GM21423 (cell line): ENCODE measurements around the gene MSI2.

Source experiments
- ATAC-seq: cut with Tn5 transposase; IDR thresholded peaks from one replicate; pipeline ENCODE4 v1.9.1; 2021; ENCODE audit warnings: mild to moderate bottlenecking, moderate library complexity; ENCODE audit not compliant: unreplicated experiment

The MSI2 gene

DNA sequence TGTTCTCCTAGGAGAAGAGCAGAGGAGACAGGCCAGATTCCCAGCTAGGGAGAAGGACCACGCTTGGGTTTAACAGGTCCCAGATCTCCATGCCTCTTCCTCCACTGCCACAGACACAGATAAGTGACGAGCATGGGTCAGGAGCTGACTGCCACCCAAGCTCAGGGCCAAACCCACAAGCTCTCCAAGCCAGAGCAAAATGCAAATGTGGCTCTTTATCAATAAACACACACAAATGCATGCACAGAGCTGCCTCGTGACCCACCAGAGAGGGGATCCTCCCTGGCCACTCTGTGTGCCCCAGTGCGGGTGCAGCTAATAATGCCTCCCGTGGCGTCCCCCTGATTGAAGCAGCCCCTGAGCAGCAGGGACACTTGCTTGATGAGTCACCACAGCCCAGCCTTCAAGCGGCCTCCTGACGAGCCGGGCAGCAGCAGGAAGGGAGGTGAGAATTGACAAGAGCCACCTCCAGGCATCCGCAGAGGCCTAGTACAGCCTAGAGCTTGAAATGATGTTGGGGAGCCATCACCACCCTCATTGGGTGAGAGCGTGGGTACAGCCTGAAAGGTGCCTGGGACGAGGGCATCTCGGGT is 344.9 kb downstream of the MSI2 start:
- no peak for ATAC-seq

DNA sequence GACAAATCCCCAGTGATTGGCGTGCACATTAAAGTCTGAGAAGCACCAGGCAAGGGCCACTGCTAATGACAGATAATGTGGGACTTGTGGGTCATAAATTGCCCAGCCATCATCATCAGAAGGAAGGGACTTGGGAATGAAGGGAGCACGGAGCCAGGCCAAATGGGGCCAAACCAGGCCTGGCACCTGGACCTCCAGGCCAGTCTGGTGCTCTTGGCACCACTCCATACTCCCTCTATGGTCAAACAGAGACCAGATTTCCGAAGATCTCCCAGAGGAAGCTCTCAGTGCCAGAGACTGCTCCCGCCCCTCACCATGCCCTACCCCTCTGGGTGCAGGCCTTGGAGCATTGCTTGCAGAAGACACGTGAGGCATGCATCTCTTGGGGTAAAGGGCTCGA is 346.6 kb downstream of the MSI2 start:
- ATAC-seq, result no peak

DNA sequence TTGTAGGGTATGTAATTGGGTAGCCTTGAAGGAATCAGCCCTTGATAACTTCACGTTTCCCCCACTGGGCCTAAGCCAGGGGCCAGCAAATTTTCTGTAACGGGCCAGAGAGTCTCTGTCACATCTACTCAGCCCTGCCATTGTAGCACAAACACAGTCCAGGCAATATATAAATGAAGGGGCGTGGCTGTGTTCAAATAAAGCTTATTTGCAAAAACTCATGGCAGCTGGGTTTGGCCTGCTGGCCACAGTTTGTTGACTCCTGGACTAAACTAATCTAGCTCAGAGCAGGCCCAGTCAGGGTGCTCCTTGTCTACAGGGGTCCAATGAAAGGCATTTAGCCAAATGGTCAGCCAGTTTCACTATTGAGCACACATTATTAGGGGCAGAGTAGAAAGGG is 347.2 kb downstream of the MSI2 start:
- ATAC-seq, result no peak

GRCh38 chr17:57603978-57604377 is 347.7 kb downstream of the MSI2 start:
- ATAC-seq, result peak; percentile 48

- peak; percentile 64 for ATAC-seq
Observed at GRCh38 chr17:57604771-57605674, 348.7 kb downstream of the MSI2 start.

- ATAC-seq, result no peak
Observed at GRCh38 chr17:57605675-57606105, 349.4 kb downstream of the MSI2 start.

DNA sequence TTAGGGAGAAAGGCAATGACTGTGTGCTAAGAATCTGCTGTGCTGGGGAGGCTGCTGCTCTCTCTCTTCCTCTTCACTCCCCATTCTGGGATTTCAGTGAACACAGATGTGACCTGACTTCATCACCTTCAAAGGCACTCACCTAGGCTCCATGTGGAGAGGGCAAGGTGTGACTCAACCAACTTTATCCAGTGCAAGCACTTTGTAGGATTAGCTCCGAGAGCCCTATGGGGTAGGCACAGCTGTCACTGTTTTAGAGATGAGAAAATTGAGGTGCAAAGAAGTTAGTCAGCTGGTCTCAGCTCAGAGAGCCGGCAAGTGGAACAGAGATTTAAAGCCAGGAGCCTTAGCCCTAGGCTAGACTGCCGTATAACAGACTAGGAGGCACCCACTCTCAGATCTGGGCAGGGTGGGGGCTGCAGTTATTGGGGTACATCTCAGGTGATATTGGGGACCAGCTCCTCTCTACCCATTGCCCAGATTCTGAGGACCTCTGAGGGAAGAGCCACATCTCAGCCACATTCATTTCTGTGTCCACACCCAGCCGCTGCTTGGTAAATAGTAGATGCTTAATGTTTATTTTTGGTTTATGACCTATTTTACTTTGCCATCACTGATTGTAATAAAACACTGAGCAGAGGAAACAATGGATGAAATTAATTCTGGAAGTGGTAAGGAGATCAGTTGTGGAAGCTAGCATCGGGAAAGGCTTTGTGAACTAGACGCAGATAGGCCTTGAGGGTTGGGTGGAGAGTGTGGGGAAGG is 350.0 kb downstream of the MSI2 start:
- no peak for ATAC-seq

GRCh38 chr17:57607553-57608120 is 351.3 kb downstream of the MSI2 start:
- no peak for ATAC-seq

GRCh38 chr17:57608369-57609124 is 352.2 kb downstream of the MSI2 start:
- ATAC-seq, result no peak

DNA sequence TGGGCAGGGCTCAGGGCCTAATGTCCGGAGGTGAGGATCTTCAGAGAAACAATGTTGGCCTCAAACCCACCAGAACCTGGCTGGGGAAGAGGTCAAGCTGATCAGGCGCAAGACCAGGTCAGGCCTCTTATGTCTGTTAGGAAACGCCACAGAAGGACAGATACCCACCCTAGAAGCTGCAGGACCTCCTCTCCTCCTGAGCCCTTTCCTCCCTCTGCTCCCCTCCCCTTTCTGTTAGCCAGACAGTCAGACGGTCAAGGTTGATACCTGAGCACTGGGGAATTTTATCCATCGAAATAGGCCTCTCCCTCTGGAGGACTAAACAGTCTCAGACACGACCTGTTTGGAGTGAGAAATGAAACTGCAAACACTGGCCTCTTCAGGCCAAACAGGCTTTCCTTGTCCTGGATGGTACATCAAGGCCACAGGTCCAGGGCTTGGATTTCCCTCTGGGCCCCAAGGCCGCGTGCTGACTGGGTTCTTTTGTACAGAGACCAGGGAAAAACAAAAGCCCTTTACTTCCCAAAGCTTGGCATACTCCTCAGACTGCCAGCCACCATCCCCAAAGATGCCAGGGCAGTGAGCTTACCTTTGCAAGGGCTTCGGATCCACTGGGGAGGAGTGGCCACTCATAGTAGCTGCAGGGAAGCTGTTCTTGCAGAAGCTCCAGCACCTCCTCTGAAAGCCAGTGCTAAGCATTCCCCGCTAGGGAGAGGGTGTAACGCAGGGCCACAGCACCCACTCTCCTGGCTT is 353.0 kb downstream of the MSI2 start:
- ATAC-seq, result no peak

DNA sequence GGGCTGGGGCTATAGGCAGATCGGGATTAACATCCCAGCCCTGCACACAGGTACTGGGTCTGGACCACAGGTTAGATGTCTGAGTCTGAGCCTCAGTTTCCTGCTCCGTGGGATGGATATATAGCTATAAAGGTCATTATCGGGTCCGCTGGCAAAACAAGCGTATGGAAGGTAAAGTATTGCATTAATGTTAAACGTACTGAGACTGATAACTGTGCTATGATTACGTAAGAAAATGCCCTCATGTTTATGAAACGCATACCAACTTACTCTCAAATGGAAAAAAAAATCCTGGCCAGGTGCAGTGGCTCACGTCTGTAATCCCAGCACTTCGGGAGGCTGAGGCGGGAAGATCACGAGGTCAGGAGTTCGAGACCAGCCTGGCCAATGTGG is 353.6 kb downstream of the MSI2 start:
- no peak for ATAC-seq

- ATAC-seq, result no peak
Observed at GRCh38 chr17:57612202-57613071, 356.1 kb downstream of the MSI2 start.

- no peak for ATAC-seq
Observed at GRCh38 chr17:57614742-57615141, 358.4 kb downstream of the MSI2 start.

DNA sequence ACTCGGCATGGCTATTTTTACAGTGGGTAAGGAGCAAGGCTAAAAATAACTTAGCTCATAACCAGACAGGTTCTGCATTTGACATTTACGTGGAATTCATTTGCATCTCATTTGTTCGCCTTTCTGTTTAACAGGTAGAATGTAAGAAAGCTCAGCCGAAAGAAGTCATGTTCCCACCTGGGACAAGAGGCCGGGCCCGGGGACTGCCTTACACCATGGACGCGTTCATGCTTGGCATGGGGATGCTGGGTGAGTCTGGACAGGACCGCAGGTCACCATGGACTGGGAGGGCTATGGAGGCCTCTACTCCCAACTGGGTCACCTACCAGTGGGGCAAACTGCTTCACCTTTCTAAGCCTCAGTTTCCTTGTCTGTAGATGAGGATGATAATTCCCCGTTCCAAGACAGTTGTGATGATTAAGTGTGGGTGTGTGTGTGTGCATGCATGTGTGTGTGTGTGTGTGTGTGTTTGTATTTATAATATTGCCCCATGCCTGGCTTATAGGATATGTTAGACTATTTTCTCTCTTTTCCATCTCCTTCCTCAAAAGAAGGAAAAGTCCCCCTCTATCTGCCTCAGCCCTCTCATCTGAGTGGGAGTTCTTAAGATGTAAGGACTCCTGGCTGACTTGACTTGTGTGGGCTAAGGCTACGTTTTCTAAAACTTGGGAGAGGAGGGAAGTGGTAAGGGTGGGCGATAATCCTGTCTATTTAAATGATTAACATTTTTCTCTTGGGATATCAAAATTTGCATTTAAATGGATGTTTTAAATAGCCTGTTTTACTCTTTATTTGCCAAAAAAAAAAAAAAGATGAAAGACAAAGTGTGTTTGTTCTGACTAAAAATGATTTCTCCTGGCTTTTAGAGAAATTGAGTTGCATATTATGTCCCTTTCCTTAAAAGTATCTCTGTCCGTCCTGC is 359.8 kb downstream of the MSI2 start:
- ATAC-seq, result no peak

GRCh38 chr17:57617218-57617617 is 360.9 kb downstream of the MSI2 start:
- ATAC-seq, result no peak

- no peak for ATAC-seq
Observed at GRCh38 chr17:57619061-57619937, 363.0 kb downstream of the MSI2 start.

DNA sequence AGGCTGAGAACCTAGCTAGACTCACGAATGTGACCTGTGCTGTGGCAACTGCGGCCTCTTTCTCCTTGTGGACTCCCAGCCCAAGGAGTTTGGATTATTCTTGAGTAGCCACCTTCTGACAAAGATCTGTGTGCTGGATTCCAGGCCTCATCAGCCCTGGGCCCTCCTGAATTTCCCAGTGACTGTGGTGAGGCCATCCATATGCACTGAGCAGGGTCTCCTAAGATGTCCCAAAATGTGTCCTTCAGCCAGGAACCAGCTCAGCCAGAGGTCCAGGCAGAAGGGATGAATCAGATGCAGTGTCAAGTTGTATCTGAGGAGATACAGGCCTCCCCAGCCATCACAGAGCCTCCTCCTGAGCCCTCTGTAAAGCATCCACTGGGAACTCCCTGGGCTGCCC is 364.3 kb downstream of the MSI2 start:
- ATAC-seq, result no peak
